IMR-90 (cell line): Measurements from ENCODE around the gene ZDHHC8. TPM values are rescaled to one million over a fixed set of nuclear protein-coding genes. Genes with fewer than 3 reads are reported as not detected.

Source experiments
- ATAC-seq: fragments of 200-7000 bp; cut with Tn5 transposase; 2 replicates; pipeline ENCODE4 v1.9.1; 2020; ENCODE audit warnings: low read depth, mild to moderate bottlenecking, moderate library complexity
- BruUV-seq: library from RNA; stranded (reverse); fragments of 400-500 nt; replicated peaks from 2 replicates; lab custom pipeline; 2021; lab: Mats Ljungman, UMichigan
- CTCF ChIA-PET: fragments of 300-600 bp; formaldehyde crosslinking; extraction: SDS; loops from one replicate; lab custom pipeline; 2021; ENCODE audit warnings: antibody characterized with exemption; lab: Yijun Ruan, JAX
- POLR2A ChIA-PET: fragments of 300-600 bp; sonication (Branson Sonifier 250); formaldehyde crosslinking; loops from one replicate; lab custom pipeline; 2022; ENCODE audit warnings: antibody characterized with exemption; ENCODE audit not compliant: unreplicated experiment; lab: Charles Lee
- DNase-seq: peaks from one replicate; pipeline ENCODE4 v3.0.0; 2013
- H2AFZ ChIP-seq: replicated peaks from 2 replicates; pipeline ENCODE3; 2013; ENCODE audit warnings: low read length, mild to moderate bottlenecking; ENCODE audit not compliant: poor library complexity
- H2AK5ac ChIP-seq: 2 replicates; pipeline ENCODE4 v1.6.1; 2013; ENCODE audit warnings: low read depth, low read length, inconsistent platforms
- H2AK9ac ChIP-seq: replicated peaks from 2 replicates; pipeline ENCODE3; 2013; ENCODE audit warnings: mild to moderate bottlenecking, low read depth, low read length, moderate library complexity; ENCODE audit not compliant: poor library complexity
- H2BK120ac ChIP-seq: 2 replicates; pipeline ENCODE4 v1.6.1; 2013; ENCODE audit warnings: low read depth, low read length, inconsistent platforms
- H2BK15ac ChIP-seq: 3 replicates; pipeline ENCODE4 v1.6.1; 2013; ENCODE audit warnings: low read depth, low read length, inconsistent platforms
- H2BK20ac ChIP-seq: 2 replicates; pipeline ENCODE4 v1.6.1; 2013; ENCODE audit warnings: low read depth, mild to moderate bottlenecking, inconsistent platforms, low read length, moderate library complexity
- H2BK5ac ChIP-seq: 2 replicates; pipeline ENCODE4 v1.6.1; 2013; ENCODE audit warnings: mild to moderate bottlenecking, low read depth, low read length, inconsistent platforms; ENCODE audit not compliant: poor library complexity, severe bottlenecking
- H3K14ac ChIP-seq: replicated peaks from 2 replicates; pipeline ENCODE4 v1.6.1; 2013; ENCODE audit warnings: low read depth, low read length, inconsistent platforms
- H3K18ac ChIP-seq: 2 replicates; pipeline ENCODE4 v1.6.1; 2013; ENCODE audit warnings: low read depth, low read length, control low read depth
- H3K23ac ChIP-seq: 2 replicates; pipeline ENCODE4 v1.6.1; 2013; ENCODE audit warnings: low read depth, low read length, inconsistent platforms
- H3K27ac ChIP-seq: 2 replicates; pipeline ENCODE4 v1.5.1; 2013; ENCODE audit warnings: mild to moderate bottlenecking, control low read depth, low read length; ENCODE audit not compliant: insufficient read depth
- H3K27me3 ChIP-seq: 2 replicates; pipeline ENCODE4 v1.6.1; 2013; ENCODE audit warnings: low read length; ENCODE audit not compliant: control insufficient read depth, insufficient read depth
- H3K36me3 ChIP-seq: 2 replicates; pipeline ENCODE4 v1.6.1; 2013; ENCODE audit warnings: low read length, mixed read lengths; ENCODE audit not compliant: control insufficient read depth, insufficient read depth
- H3K4ac ChIP-seq: 2 replicates; pipeline ENCODE4 v1.6.1; 2013; ENCODE audit warnings: low read depth, low read length, inconsistent platforms
- H3K4me1 ChIP-seq: 2 replicates; pipeline ENCODE4 v1.6.1; 2013; ENCODE audit warnings: low read length, mixed read lengths; ENCODE audit not compliant: control insufficient read depth, insufficient read depth
- H3K4me2 ChIP-seq: 2 replicates; pipeline ENCODE4 v1.6.1; 2013; ENCODE audit warnings: low read depth, mild to moderate bottlenecking, control low read depth, low read length, moderate library complexity
- H3K4me3 ChIP-seq: 2 replicates; pipeline ENCODE4 v1.5.1; 2013; ENCODE audit warnings: low read depth, mild to moderate bottlenecking, control low read depth, low read length, moderate library complexity; ENCODE audit not compliant: insufficient read depth
- H3K56ac ChIP-seq: 2 replicates; pipeline ENCODE4 v1.6.1; 2013; ENCODE audit warnings: low read length, inconsistent platforms; ENCODE audit not compliant: insufficient read depth; ENCODE audit errors: extremely low read depth
- H3K79me1 ChIP-seq, 2 experiments: 2 replicates each; pipeline ENCODE4 v1.6.1; 2013; ENCODE audit warnings: low read length in 2 of 2, inconsistent platforms in 1 of 2, low read depth in 1 of 2
- H3K9ac ChIP-seq: 2 replicates; pipeline ENCODE4 v1.6.1; 2013; ENCODE audit warnings: low read depth, low read length, control low read depth
- H3K9me1 ChIP-seq: 2 replicates; pipeline ENCODE4 v1.6.1; 2013; ENCODE audit warnings: low read length, inconsistent platforms; ENCODE audit not compliant: insufficient read depth
- H3K9me3 ChIP-seq: 2 replicates; pipeline ENCODE4 v1.6.1; 2013; ENCODE audit warnings: low read length; ENCODE audit not compliant: control insufficient read depth, insufficient read depth
- H4K20me1 ChIP-seq: 2 replicates; pipeline ENCODE4 v1.6.1; 2013; ENCODE audit warnings: low read length, inconsistent platforms; ENCODE audit not compliant: insufficient read depth
- H4K5ac ChIP-seq: 2 replicates; pipeline ENCODE4 v1.6.1; 2013; ENCODE audit warnings: mild to moderate bottlenecking, low read depth, low read length, control low read depth
- H4K8ac ChIP-seq, 2 experiments: 2 replicates each; pipeline ENCODE4 v1.6.1; 2013; ENCODE audit warnings: low read depth in 2 of 2, low read length in 2 of 2, control low read depth in 1 of 2, inconsistent platforms in 1 of 2
- H4K91ac ChIP-seq: 2 replicates; pipeline ENCODE4 v1.6.1; 2013; ENCODE audit warnings: low read depth, low read length, inconsistent platforms; ENCODE audit not compliant: insufficient read depth
- BHLHE40 ChIP-seq: fragments of 150-350 bp; IDR thresholded peaks from 2 replicates; pipeline ENCODE4 v1.6.1; 2016; ENCODE audit warnings: mild to moderate bottlenecking, low read depth, low read length
- CEBPB ChIP-seq: IDR thresholded peaks from 2 replicates; pipeline ENCODE4 v1.6.1; 2012; ENCODE audit warnings: low read depth, low read length, improper control_type of control experiment
- CHD1 ChIP-seq: IDR thresholded peaks from 2 replicates; pipeline ENCODE4 v1.6.1; 2012; ENCODE audit warnings: low read depth, low read length, improper control_type of control experiment
- FOS ChIP-seq: fragments of 150-350 bp; IDR thresholded peaks from 2 replicates; pipeline ENCODE4 v1.6.1; 2016; ENCODE audit warnings: low read depth, low read length
- MAFK ChIP-seq: IDR thresholded peaks from 2 replicates; pipeline ENCODE4 v1.6.1; 2012; ENCODE audit warnings: low read depth, low read length, improper control_type of control experiment
- MAZ ChIP-seq: IDR thresholded peaks from 2 replicates; pipeline ENCODE4 v1.6.1; 2012; ENCODE audit warnings: low read depth, mild to moderate bottlenecking, low read length, improper control_type of control experiment, moderate library complexity, borderline replicate concordance
- POLR2A ChIP-seq: IDR thresholded peaks from 2 replicates; pipeline ENCODE4 v1.6.1; 2012; ENCODE audit warnings: mild to moderate bottlenecking, low read depth, low read length
- RAD21 ChIP-seq: IDR thresholded peaks from 2 replicates; pipeline ENCODE4 v1.6.1; 2012; ENCODE audit warnings: low read length, improper control_type of control experiment
- RCOR1 ChIP-seq: IDR thresholded peaks from 2 replicates; pipeline ENCODE4 v1.6.1; 2012; ENCODE audit warnings: mild to moderate bottlenecking, low read length, improper control_type of control experiment; ENCODE audit not compliant: insufficient replicate concordance
- WGBS, 2 experiments: methylation state at CpG; one replicate each; pipeline versions ENCODE4 v1.1.5 to v1.1.7; 2013; ENCODE audit warnings: missing lambda C conversion rate in 2 of 2; ENCODE audit not compliant: insufficient read length in 1 of 2; ENCODE audit errors: extremely low coverage in 2 of 2; 5-methylcytosine and 5-hydroxymethylcytosine counted together
- dilution Hi-C: fragments of 300-500 bp; cut with HindIII; formaldehyde crosslinking; loops from one replicate; pipeline ENCODE4 v1.14.3; 2018; ENCODE audit warnings: low sequenced_read_pairs; ENCODE audit not compliant: unreplicated experiment
- in situ Hi-C: fragments of 300-500 bp; cut with MboI; formaldehyde crosslinking; loops from 3 replicates; pipeline ENCODE4 v1.14.3; 2019; ENCODE audit warnings: low sequenced_read_pairs, inconsistent platforms, mixed read lengths
- intact Hi-C: fragments of 100-400 bp; cut with micrococcal nuclease; formaldehyde crosslinking; loops from 2 replicates; pipeline ENCODE4 v1.10.0; 2022
- polyA plus RNA-seq, 3 experiments: library from polyadenylated mRNA; depleted of rRNA; stranded (reverse); fragments of >200 nt; gene quantifications; 2 replicates each; pipeline ENCODE4 v1.2.3, GENCODE V29; 2012; ENCODE audit warnings: low replicate concordance in 1 of 3
- total RNA-seq: library from RNA; depleted of rRNA; stranded (reverse); fragments of >200 nt; gene quantifications from 2 replicates; pipeline ENCODE4 v1.2.3, GENCODE V29; 2012
- TF ChIP-seq, protein P1 (sequence below): fragments of 150-350 bp; IDR thresholded peaks from 2 replicates; pipeline ENCODE4 v1.6.1; 2017; ENCODE audit warnings: mild to moderate bottlenecking, antibody characterized with exemption, low read length, low read depth

Gene ZDHHC8
- total and polyA plus RNA-seq, 2 of the 4 experiments (the other 2 are of a cell fraction): 2.5 to 72.6 TPM

DNA sequence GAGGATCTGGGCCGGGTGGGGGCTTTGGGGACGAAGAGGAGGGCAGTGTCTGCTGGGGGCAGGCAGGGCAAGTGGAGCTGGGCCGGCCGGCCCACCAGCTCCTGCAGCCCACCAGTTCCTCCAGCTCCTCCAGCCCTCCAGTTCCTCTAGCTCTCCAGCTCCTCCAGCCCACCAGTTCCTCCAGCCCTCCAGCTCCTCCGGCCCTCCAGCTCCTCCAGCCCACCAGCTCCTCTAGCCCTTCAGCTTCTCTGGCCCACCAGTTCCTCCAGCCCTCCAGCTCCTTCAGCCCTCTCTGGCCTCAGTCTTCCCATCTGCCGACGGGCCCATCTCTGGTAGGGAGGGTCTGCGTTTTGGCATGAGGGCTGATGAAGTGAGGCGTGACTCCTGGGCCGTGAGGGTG lies 28.4 kb downstream of the ZDHHC8 start:
- peaks cover 5% of the 10 kb centered on the region; the same call in 1 of the 2 replicates for H4K20me1 ChIP-seq
- H3K4me1 ChIP-seq: no peaks in the 10 kb centered on the region
- in situ Hi-C loops: no loop called here
- ATAC-seq (no peak), DNase-seq (no peak)
- no CpG with 5 or more reads among the region's 10 CpGs for WGBS, 2 experiments
- peaks cover 13% of the 10 kb centered on the region for H3K27me3 ChIP-seq
- no TSS peak for BruUV-seq
- no peak overlapping the region for H3K23ac ChIP-seq
- H3K79me1 ChIP-seq: no peaks in the 10 kb centered on the region
- no peaks in the 10 kb centered on the region for H3K9me1 ChIP-seq
- no peak overlapping the region for H4K5ac ChIP-seq
- dilution Hi-C loops: no loop called here
- H3K18ac ChIP-seq: no peak overlapping the region
- CTCF ChIA-PET: no interaction called here
- H2BK5ac ChIP-seq: no peak overlapping the region
- H2AK5ac ChIP-seq: no peak overlapping the region
- H3K36me3 ChIP-seq: no peaks in the 10 kb centered on the region
- POLR2A ChIA-PET: no interaction called here
- H2BK20ac ChIP-seq: no peak overlapping the region
- H3K4ac ChIP-seq: no peak overlapping the region
- no peaks in the 10 kb centered on the region for H3K9me3 ChIP-seq
- TF ChIP-seq MAZ (no peak), MAFK (no peak), BHLHE40 (no peak), CEBPB (no peak), CHD1 (no peak), POLR2A (no peak), FOS (no peak), RAD21 (no peak), RCOR1 (no peak)
- TF ChIP-seq, protein P1, sequence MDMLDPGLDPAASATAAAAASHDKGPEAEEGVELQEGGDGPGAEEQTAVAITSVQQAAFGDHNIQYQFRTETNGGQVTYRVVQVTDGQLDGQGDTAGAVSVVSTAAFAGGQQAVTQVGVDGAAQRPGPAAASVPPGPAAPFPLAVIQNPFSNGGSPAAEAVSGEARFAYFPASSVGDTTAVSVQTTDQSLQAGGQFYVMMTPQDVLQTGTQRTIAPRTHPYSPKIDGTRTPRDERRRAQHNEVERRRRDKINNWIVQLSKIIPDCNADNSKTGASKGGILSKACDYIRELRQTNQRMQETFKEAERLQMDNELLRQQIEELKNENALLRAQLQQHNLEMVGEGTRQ: no peak
- no peak overlapping the region for H2BK120ac ChIP-seq
- intact Hi-C loops: no loop called here
- H3K4me2 ChIP-seq: no peak overlapping the region
- H3K14ac ChIP-seq: no peak overlapping the region
- no peak overlapping the region for H2BK15ac ChIP-seq
- H3K4me3 ChIP-seq: no peak overlapping the region
- H2AK9ac ChIP-seq: no peak overlapping the region
- no peak overlapping the region for H4K8ac ChIP-seq
- no peak overlapping the region for H2AFZ ChIP-seq
- H3K27ac ChIP-seq: no peak overlapping the region
- no peak overlapping the region for H3K56ac ChIP-seq
- no peak overlapping the region for H3K9ac ChIP-seq
- no peak overlapping the region for H4K91ac ChIP-seq
